Psoas muscle (tissue), 8 donors: Measurements from ENCODE around the gene TCF19. TPM values are rescaled to one million over a fixed set of nuclear protein-coding genes. Genes with fewer than 3 reads are reported as not detected.
"Not testable (repeated sequence)": the region's sequence is repeated elsewhere in the genome, so short reads cannot be mapped to it uniquely, and the experiment has no call there.

Experiments
- ATAC-seq, 4 donors: fragments of 200-7000 bp; cut with Tn5 transposase; one replicate each; pipeline ENCODE4 v1.9.1; 2020; ENCODE audit warnings: moderate library complexity in 3 of 4, mild to moderate bottlenecking in 2 of 4
- DNase-seq, 2 donors: peaks; one replicate each; pipeline ENCODE4 v3.0.0-alpha.2; 2020
- H3K27ac ChIP-seq: fragments of 200-600 bp; one replicate; pipeline ENCODE4 v1.8.0; 2022
- H3K27me3 ChIP-seq, 3 donors: fragments of 200-600 bp in 1 of 3; one replicate each; pipeline versions ENCODE4 v1.6.1 to v1.8.0; 2013 to 2022; ENCODE audit warnings: low read length in 2 of 3, mild to moderate bottlenecking in 2 of 3, moderate library complexity in 1 of 3; ENCODE audit not compliant: insufficient read depth in 3 of 3
- H3K36me3 ChIP-seq, 2 donors: fragments of 200-600 bp in 1 of 2; one replicate each; pipeline versions ENCODE4 v1.6.1 to v1.8.0; 2013 to 2022; ENCODE audit warnings: low read depth in 1 of 2, mild to moderate bottlenecking in 1 of 2, moderate library complexity in 1 of 2; ENCODE audit not compliant: insufficient read depth in 1 of 2
- H3K4me1 ChIP-seq: fragments of 200-600 bp; one replicate; pipeline ENCODE4 v1.8.0; 2022
- H3K4me3 ChIP-seq: fragments of 200-600 bp; one replicate; pipeline ENCODE4 v1.8.0; 2022; ENCODE audit warnings: mild to moderate bottlenecking
- H3K9me3 ChIP-seq: fragments of 200-600 bp; one replicate; pipeline ENCODE4 v1.8.0; 2022
- whole genome bisulfite sequencing, 3 donors: extraction: QIAGEN DNeasy Blood & Tissue Kit; methylation state at CpG; one replicate each; pipeline versions ENCODE4 v1.1.6 to v1.1.7; 2013; 5-methylcytosine and 5-hydroxymethylcytosine counted together
- intact Hi-C, 2 donors: fragments of 100-400 bp; cut with DNase I; formaldehyde crosslinking; loops; one replicate each; pipeline versions ENCODE4 v1.11.0 to v1.14.2; 2022
- polyA plus RNA-seq, 3 donors: library from polyadenylated mRNA; stranded (reverse); fragments of 200-250 nt; gene quantifications; one replicate each; pipeline ENCODE4 v1.2.3, GENCODE V29; 2013
- total RNA-seq, 4 donors: library from RNA; stranded (reverse); fragmentation: NEBNext Ultra II Directional in 2 of 4; extraction: Animal tissue kit (Norgen Biotek cat#: 25700) in 2 of 4; gene quantifications; one replicate each; pipeline versions ENCODE4 v1.2.1 to v1.2.4, GENCODE V29; 2021 to 2023
- TF ChIP-seq, protein P1 (sequence below): fragments of 200-600 bp; IDR thresholded peaks from one replicate; pipeline ENCODE4 v1.8.0; 2022; ENCODE audit warnings: antibody characterized with exemption
- donor health status: healthy with polysubstance abuse.
- donor health status: DM: no; HTN: no; CAD: no; lungs with moderate emphysema.
- donor health status: Bipolar disorder and iron deficiency.
- donor health status: healthy.
- donor health status: DM: yes; HTN: yes; CAD: no.
- donor health status: DM: no; HTN: no; CAD: no.
- donor health status: DM: no; HTN: no; CAD: no.
- donor health status: DM: yes; HTN: yes; CAD: no.

Gene TCF19
- total and polyA plus RNA-seq, 7 donors = 1.4 to 4.8 (median 1.8) TPM

DNA sequence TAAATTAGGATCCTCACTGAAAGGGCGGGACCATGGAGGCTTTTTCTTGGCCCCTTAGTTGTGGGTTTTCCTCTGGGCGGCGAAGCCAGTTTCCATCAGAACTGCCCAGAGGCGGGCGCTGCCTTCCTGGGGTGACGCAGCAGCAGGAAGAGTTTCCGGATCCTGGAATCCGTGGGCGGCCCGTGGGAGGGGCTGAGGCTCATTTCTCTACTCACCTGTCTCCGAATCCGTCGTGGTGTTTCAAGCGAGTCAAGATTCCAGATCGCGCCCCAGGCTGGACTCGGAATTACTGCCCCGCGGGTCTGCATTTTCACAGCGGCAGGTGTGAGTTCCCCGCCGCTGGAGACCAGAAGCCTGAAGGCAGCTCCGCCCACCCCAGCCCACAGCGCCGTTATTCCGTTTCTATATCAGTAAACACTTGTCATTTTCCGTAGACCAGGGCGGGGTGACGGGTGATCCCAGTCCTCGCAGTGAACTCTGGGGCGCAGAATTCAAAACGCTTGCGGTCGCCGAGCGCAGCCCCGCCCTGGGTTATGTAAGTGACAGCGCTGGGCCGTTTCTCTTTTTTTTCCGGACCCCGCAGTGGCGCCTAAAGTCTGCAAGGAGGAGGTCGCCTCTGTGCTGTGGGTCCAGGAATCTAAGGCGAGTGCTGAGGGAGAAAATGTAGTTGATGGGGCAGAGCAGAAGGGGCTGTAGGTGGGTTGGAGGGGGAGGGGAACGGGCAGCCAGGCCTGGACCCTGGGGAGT, 39.3 kb downstream of the TCF19 start:
- Histone ChIP-seq H3K27me3 (no peaks in the 10 kb centered on the region), H3K27ac (peak overlapping the region; percentile 96), H3K4me1 (peaks cover 5% of the 10 kb centered on the region), H3K4me3 (peak overlapping the region; percentile 80), H3K36me3 (peaks cover 0 to 5% of the 10 kb centered on the region in 2 donors), H3K9me3 (peaks cover 9% of the 10 kb centered on the region)
- TF ChIP-seq, protein P1, sequence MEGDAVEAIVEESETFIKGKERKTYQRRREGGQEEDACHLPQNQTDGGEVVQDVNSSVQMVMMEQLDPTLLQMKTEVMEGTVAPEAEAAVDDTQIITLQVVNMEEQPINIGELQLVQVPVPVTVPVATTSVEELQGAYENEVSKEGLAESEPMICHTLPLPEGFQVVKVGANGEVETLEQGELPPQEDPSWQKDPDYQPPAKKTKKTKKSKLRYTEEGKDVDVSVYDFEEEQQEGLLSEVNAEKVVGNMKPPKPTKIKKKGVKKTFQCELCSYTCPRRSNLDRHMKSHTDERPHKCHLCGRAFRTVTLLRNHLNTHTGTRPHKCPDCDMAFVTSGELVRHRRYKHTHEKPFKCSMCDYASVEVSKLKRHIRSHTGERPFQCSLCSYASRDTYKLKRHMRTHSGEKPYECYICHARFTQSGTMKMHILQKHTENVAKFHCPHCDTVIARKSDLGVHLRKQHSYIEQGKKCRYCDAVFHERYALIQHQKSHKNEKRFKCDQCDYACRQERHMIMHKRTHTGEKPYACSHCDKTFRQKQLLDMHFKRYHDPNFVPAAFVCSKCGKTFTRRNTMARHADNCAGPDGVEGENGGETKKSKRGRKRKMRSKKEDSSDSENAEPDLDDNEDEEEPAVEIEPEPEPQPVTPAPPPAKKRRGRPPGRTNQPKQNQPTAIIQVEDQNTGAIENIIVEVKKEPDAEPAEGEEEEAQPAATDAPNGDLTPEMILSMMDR = no peak
- 0 to 1% (median 0%) methylated on average over 45 of the region's 45 CpGs for WGBS, 3 donors
- DNase-seq = peak; percentile 89 to 94
- ATAC-seq = peak; percentile 85 to 89 (median 88)
- intact Hi-C loops = loop anchor here (2.0 kb wide), 1 partner anchor 169 kb away; no protein-coding TSS in a partner anchor

DNA sequence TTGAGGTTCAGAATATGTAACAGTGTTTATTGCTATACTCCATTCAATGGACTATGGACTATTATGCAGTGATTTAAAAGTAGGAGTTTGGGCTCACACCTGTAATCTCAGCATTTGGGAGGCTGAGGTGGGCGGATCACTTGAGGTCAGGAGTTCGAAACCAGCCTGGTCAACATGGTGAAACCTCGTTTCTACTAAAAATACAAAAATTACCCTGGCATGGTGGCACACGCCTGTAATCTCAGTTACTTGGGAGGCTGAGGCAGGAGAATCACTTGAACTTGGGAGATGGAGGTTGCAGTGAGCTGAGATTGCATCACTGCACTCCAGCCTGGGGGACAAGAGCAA, 40.7 kb downstream of the TCF19 start:
- WGBS, 3 donors = 90 to 97% (median 92%) methylated on average over 4 of the region's 4 CpGs
- H3K4me3 ChIP-seq, DNase-seq, intact Hi-C loops, ATAC-seq, H3K27me3 ChIP-seq, H3K9me3 ChIP-seq, H3K27ac ChIP-seq, H3K36me3 ChIP-seq: not testable (repeated sequence)
- peaks cover 12% of the 10 kb centered on the region for H3K4me1 ChIP-seq

DNA sequence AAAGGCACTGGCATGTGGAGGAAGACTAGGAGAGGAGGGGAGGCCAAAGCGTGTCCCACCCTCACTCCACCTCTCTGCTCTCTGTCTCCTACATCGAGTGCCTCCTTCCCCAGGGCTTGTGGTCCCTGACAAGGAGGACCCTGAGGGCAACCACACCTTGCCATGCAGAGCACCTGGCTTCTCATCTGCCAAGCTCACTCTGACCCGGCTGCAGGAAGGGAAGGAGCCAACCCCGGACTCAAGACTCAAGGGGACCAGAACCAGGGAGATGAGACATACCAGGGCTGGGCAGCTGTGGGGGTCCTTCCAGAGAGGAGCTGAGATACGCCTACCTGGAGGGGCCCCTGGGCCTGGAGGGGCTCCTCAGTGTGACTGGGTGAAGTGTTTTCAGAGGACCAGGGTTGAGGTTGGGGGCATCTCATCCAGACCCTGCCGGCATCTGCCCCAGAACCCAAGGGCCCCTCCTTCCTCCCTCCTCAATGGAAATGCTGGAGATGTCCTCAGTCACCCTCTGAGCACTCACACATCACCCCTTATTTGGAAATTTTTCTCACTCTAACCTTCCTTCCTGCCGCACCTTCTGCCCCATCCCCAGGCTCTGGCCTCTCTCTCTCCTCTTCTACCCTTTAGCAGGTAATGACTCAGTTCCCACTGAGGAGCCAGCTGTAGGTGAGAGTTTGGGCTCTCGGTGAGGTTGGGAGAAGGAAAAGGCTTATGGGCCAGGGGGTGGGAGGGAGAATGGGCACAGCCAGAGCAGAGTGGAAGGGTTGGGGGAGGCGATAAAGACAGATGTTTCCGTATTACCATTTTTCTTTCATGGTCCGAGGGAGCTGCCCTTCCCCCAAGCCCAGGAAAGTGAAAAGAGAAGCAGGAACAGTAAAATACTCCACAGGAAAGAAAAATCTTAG, 44.1 kb downstream of the TCF19 start:
- intact Hi-C loops = no loop called here
- peaks cover 13% of the 10 kb centered on the region for H3K4me1 ChIP-seq
- H3K27ac ChIP-seq = peak overlapping the region; percentile 73
- TF ChIP-seq, protein P1 = no peak
- 46 to 60% (median 52%) methylated on average over 11 of the region's 11 CpGs for WGBS, 3 donors
- H3K36me3 ChIP-seq = no peaks in the 10 kb centered on the region
- no peak overlapping the region for H3K4me3 ChIP-seq
- no peak for ATAC-seq
- DNase-seq = no peak
- no peaks in the 10 kb centered on the region for H3K27me3 ChIP-seq
- peaks cover 9% of the 10 kb centered on the region for H3K9me3 ChIP-seq

DNA sequence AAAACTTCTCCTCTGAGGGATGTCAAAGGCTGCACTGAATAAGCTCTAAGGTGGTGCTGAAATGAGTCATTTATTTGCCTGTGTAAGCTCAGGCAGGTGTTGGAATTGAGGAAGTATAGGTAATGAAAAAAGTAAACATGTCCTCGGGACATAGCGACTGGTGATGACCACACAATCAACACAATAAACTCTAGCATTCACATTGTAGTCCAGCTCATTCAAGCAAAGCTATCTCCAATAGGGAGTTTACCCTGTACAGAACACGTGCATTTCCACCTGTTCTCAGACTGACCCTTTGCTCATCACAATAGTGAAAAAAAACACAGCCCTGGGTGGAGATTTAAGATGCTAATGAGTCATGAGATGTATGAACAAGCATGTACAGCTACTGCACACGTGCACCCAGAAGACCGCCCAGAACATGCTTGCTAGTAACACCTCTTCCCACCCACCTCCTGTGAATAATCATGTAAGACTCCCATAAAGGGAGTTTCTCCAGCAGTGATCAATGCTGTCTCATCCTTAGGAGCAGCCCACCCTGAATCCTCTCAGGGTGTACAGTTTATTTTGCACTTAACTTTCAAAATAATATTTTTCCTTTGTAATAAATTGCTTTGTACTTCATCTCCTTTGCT, 45.1 kb downstream of the TCF19 start:
- peak; percentile 54 to 79 (median 70) for ATAC-seq
- peak overlapping the region; percentile 73 for H3K27ac ChIP-seq
- WGBS, 3 donors = 34 to 50% (median 36%) methylated on average over 5 of the region's 5 CpGs
- H3K4me1 ChIP-seq = peaks cover 13% of the 10 kb centered on the region
- H3K4me3 ChIP-seq = peak overlapping the region; percentile 66
- intact Hi-C loops = no loop called here
- no peaks in the 10 kb centered on the region for H3K36me3 ChIP-seq
- H3K9me3 ChIP-seq = peaks cover 9% of the 10 kb centered on the region
- TF ChIP-seq, protein P1 = no peak
- H3K27me3 ChIP-seq = no peaks in the 10 kb centered on the region
- no peak for DNase-seq

DNA sequence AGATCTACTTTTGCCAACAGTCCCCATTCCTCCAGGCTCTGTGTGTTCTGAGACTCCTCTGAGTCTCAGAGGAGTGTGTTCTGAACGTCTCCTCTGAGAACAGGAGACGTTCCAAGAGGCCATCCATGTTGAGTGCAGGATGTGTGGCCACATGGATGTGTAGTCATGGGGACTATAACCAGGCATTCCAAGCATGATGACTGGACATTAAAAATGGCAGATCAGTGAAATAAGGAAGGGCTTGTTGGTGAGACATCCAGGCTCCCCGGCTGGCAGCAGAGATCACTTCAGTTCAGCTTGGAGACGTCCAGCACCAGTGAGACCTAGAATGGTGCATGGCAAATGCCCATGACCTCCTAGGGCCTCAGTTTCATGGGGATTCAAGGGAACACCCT, 46.4 kb downstream of the TCF19 start:
- no peaks in the 10 kb centered on the region for H3K27me3 ChIP-seq
- peaks cover 13% of the 10 kb centered on the region for H3K4me1 ChIP-seq
- peak overlapping the region; percentile 73 for H3K27ac ChIP-seq
- H3K36me3 ChIP-seq = no peaks in the 10 kb centered on the region
- peaks cover 9% of the 10 kb centered on the region for H3K9me3 ChIP-seq
- TF ChIP-seq, protein P1 = no peak
- peak overlapping the region; percentile 66 for H3K4me3 ChIP-seq
- intact Hi-C loops = no loop called here
- ATAC-seq = peak in 1 of 4 donors; percentile 7
- 61 to 74% (median 62%) methylated on average over 4 of the region's 4 CpGs for WGBS, 3 donors
- DNase-seq = no peak
